ENCODE measurements around the gene HERC2.

DNA sequence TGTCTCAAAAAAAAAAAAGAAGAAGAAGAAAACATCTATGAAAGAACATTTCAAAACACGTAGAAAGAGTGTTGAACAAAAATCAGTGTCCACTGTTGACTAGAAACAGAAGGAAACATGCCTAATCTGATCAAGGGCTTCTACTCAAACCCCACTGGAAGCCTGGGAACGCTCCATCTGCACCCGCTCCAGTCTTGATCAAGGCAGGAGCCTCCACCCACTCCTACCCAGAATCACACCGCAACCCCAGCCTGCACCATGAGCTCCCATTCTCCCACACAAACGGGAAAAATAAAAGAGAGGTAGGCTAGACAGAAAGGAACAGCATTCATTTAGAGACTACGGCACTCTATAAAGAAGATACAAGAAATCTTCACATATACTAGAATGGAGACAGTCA, 181.9 kb downstream of the HERC2 start:
- TF ChIP-seq, protein P1, sequence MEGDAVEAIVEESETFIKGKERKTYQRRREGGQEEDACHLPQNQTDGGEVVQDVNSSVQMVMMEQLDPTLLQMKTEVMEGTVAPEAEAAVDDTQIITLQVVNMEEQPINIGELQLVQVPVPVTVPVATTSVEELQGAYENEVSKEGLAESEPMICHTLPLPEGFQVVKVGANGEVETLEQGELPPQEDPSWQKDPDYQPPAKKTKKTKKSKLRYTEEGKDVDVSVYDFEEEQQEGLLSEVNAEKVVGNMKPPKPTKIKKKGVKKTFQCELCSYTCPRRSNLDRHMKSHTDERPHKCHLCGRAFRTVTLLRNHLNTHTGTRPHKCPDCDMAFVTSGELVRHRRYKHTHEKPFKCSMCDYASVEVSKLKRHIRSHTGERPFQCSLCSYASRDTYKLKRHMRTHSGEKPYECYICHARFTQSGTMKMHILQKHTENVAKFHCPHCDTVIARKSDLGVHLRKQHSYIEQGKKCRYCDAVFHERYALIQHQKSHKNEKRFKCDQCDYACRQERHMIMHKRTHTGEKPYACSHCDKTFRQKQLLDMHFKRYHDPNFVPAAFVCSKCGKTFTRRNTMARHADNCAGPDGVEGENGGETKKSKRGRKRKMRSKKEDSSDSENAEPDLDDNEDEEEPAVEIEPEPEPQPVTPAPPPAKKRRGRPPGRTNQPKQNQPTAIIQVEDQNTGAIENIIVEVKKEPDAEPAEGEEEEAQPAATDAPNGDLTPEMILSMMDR (conservative IDR thresholded peaks at IDR 0.05 in 1 of 2, IDR thresholded peaks at IDR 0.05 in 1 of 2; ENCODE audit: extremely low read depth in 1 of 2, insufficient read depth in 1 of 2, low read depth in 1 of 2, low read length in 2 of 2) = no peak
- TF ChIP-seq EZH2 (IDR thresholded peaks at IDR 0.05; ENCODE audit: borderline replicate concordance, low read length) = no peak

Data from mammary epithelial cell (primary cell).